SK-N-SH treated with all-trans-retinoic acid at 6 μM for 48 hours (cell line): ENCODE data around the gene SMARCAL1.

Source experiments
- PATZ1 ChIP-seq: fragments of 250-450 bp; sonication (Bioruptor Pico); IDR thresholded peaks from 2 replicates; pipeline ENCODE4 v1.8.0; 2020; ENCODE audit warnings: mild to moderate bottlenecking, moderate library complexity, borderline replicate concordance
- RARB ChIP-seq: fragments of 250-450 bp; sonication (Bioruptor Pico); IDR thresholded peaks from 2 replicates; pipeline ENCODE4 v1.8.0; 2021; ENCODE audit warnings: mild to moderate bottlenecking, moderate library complexity
- SNAI2 ChIP-seq: fragments of 250-450 bp; sonication (Bioruptor Pico); IDR thresholded peaks from 2 replicates; pipeline ENCODE4 v1.5.0; 2020; ENCODE audit warnings: mild to moderate bottlenecking, moderate library complexity

DNA sequence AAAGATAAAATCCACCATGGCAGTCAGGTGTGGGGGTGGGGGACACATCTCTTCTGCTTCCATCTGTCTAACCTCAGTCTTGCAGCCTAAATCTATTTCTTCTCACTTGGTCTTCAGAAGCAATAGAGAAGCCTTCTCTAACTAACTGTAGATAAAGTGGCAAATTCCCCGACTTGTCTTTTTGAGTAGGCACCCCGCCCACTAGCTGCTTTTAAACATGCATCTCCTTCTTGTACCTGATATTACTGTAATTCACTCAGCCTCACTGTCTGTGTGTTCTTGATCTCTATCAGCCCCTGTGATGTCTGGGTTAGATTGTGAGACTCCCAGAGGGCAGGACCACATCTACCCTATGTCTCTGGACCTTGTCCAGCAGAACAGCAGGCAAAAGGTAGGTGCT lies 46.8 kb upstream of the SMARCAL1 start:
- no peak for TF ChIP-seq SNAI2 (CRISPR knock-in tag)
- no peak for TF ChIP-seq RARB (CRISPR knock-in tag)
- no peak for TF ChIP-seq PATZ1 (CRISPR knock-in tag)
